Measurements from ENCODE around the gene C1QTNF8.

DNA sequence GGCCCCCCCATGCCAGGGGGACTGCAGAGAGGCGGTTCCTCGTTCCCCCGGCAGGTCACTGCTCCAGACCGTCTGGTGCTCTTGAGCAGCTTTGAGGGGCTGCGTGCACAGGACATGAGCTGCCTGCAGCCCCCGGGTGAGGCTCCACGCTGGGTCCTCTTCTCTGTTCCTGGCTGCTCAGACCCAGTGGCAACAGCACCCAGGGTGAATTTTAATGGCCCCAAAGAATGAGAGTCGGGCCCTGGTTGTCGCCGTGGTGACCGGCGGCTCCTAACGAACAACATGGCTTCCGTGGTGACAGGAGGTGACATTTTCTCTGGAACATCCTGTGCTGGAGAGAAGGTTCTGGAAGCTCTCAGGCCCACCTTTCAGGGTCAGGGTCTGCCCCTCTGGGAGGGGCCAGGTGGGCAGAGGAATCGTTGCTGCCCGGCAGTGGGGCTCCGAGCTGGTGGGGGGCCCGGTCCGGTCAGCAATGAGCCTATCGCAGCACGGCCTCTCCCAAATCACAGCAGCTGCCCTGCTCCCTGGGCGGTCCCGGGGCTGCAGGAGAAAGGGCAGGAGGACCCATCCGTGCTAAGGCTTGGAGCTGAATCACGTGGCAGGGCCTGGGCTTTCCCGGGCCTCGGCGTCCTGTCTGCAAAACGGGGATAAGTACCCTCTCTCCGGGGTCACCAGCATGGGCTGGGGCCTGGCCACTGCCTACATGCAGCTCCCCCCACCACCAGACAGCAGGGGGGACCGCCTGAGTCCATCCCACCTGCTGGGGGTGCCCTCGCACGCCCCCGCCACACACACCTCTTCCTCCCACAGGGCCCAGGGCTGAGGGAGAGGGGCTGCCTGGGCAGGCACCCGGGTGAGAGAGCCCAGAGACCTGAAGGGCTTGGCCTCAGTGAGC is 3.4 kb upstream of the C1QTNF8 start:
- TF ChIP-seq REST (IDR thresholded peaks at IDR 0.05; ENCODE audit: low read depth) = no peak
- no peak for TF ChIP-seq TAF1 (IDR thresholded peaks at IDR 0.05; ENCODE audit: low read depth)
- TF ChIP-seq FOXM1 (IDR thresholded peaks at IDR 0.05; ENCODE audit: borderline replicate concordance, low read depth) = no peak
- TF ChIP-seq CEBPB (IDR thresholded peaks at IDR 0.05) = no peak
- no peak for TF ChIP-seq TCF12 (IDR thresholded peaks at IDR 0.05; ENCODE audit: low read depth)
- TF ChIP-seq TEAD4 (IDR thresholded peaks at IDR 0.05) = no peak

All from Ishikawa (cell line).